ENCODE data around the gene MRPL38. TPM values are rescaled to one million over a fixed set of nuclear protein-coding genes. Genes with fewer than 3 reads are reported as not detected.

MRPL38 gene
- total and polyA plus RNA-seq, 2 donors from 2014 or later = 89.8 to 114 TPM

DNA sequence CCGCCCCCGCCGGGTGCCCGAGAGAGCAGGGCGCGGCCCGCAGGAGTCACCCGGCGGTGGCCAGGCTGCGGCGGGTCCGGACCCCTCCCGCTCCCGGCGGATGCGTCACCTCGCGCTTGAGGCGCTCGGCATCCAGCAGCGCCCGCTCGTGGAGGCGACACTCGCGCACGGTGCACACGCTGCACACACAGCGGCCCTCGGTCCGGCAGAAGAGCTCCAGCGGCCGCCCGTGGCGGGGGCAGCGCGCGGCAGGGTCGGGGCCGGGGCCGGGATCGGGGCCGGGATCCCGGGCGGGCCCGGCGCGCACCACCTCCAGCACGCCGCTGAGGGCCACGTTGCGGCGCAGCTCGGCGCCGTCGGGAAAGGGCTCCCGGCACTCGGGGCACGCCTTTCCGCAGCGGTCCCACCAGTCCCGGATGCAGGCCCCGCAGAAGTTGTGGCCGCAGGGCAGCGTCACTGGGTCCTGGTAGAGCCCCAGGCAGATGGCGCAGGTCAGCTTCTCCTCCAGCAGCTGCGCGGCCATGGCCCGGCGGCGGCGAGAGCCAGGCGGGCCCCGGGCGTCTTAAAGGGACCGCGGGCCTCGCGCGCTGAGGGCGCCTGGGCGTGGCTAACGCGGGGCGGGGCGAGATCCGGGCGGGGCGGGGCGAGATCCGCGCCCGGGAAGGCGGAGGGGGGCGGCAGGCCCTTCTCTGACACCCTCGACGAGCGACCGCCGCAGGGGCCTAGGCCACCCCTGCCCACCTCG is 8.1 kb downstream of the MRPL38 start, which contains the start of gene TRIM65:
Gene TRIM65 (minus strand): TSS at position 537 of the 745 bp plus-strand sequence. CDS start 14 bp downstream, at position 523.
- Histone ChIP-seq H3K9ac (ENCODE audit: low read length in 3 of 3) (peak within 1 kb of the TSS in 2 of 3 donors; percentile 43 to 65), H3K27ac (ENCODE audit: low read depth in 2 of 2, low read length in 2 of 2) (peak within 1 kb of the TSS; percentile 78 to 91), H3K9me3 (ENCODE audit: control insufficient read depth in 2 of 3, insufficient read depth in 1 of 3, low read length in 3 of 3) (no peaks in the 10 kb centered on the region), H3K36me3 (ENCODE audit: control insufficient read depth in 2 of 3, insufficient read depth in 3 of 3, low read length in 3 of 3) (peaks cover 0 to 22% (median 12%) of the 10 kb centered on the region in 3 donors), H3K4me1 (ENCODE audit: control insufficient read depth in 2 of 3, insufficient read depth in 2 of 3, low read depth in 1 of 3, low read length in 3 of 3) (peaks cover 0 to 18% (median 9%) of the 10 kb centered on the region in 3 donors), H3K27me3 (ENCODE audit: control insufficient read depth, insufficient read depth, low read length) (no peaks in the 10 kb centered on the region), H3K4me3 (ENCODE audit: low read length in 3 of 3) (peak within 1 kb of the TSS; percentile 16 to 62 (median 60))
- TF ChIP-seq, protein P1, sequence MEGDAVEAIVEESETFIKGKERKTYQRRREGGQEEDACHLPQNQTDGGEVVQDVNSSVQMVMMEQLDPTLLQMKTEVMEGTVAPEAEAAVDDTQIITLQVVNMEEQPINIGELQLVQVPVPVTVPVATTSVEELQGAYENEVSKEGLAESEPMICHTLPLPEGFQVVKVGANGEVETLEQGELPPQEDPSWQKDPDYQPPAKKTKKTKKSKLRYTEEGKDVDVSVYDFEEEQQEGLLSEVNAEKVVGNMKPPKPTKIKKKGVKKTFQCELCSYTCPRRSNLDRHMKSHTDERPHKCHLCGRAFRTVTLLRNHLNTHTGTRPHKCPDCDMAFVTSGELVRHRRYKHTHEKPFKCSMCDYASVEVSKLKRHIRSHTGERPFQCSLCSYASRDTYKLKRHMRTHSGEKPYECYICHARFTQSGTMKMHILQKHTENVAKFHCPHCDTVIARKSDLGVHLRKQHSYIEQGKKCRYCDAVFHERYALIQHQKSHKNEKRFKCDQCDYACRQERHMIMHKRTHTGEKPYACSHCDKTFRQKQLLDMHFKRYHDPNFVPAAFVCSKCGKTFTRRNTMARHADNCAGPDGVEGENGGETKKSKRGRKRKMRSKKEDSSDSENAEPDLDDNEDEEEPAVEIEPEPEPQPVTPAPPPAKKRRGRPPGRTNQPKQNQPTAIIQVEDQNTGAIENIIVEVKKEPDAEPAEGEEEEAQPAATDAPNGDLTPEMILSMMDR (IDR thresholded peaks at IDR 0.05; ENCODE audit: borderline replicate concordance, extremely low read depth, insufficient read depth) = peak; percentile 43
- intact Hi-C loops (cut with DNase I) = no loop called here
- no peak for FAIRE-seq
- DNase-seq = peak; percentile 74 to 96 (median 89)

DNA sequence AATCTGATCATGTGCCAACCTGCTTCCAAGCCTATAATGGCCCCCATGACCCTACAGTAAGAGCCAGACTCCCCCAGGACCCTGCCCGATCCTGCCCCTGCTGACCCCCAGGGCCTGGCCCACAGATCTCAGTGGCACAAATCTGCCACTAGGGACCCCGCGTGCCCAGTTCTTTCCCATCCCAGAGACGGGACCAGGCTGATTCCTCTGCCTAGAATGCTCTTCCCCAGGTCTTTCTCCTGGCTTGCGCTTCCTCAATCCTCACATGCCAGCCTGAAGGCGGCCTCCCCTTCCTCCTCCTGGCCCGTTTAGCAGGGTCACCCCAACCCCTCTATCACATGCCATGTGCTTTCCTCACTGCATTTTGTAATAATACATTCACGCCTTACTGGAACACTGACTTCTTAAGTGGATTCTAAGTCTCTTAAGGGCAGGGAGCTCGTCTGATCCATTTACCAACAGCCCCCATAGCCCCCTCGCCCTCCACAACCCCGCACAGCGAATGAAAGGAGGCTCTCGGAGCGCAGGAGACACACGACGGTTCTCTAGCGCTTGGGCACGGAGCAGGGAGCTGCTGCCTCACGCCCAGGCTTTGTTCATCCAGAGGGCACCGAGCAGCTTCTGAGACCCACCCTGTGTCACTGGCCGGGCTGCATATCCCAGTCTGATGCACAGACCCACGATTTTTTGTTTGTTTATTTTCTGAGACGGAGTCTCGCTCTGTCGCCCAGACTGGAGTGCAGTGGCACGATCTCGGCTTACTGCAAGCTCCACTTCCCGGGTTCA is 9.1 kb downstream of the MRPL38 start:
- no peaks in the 10 kb centered on the region for H3K27me3 ChIP-seq (ENCODE audit: control insufficient read depth, insufficient read depth, low read length)
- intact Hi-C loops (cut with DNase I) = no loop called here
- H3K9me3 ChIP-seq (ENCODE audit: control insufficient read depth in 2 of 3, insufficient read depth in 1 of 3, low read length in 3 of 3) = no peaks in the 10 kb centered on the region
- H3K27ac ChIP-seq (ENCODE audit: low read depth in 2 of 2, low read length in 2 of 2) = no peak overlapping the region
- FAIRE-seq = no peak
- H3K9ac ChIP-seq (ENCODE audit: low read length in 3 of 3) = peak overlapping the region in 2 of 3 donors; percentile 28 to 65
- TF ChIP-seq, protein P1 (IDR thresholded peaks at IDR 0.05; ENCODE audit: borderline replicate concordance, extremely low read depth, insufficient read depth) = no peak
- peak overlapping the region; percentile 16 to 62 (median 60) for H3K4me3 ChIP-seq (ENCODE audit: low read length in 3 of 3)
- peak in 2 of 5 donors; percentile 16 to 76 for DNase-seq
- H3K4me1 ChIP-seq (ENCODE audit: control insufficient read depth in 2 of 3, insufficient read depth in 2 of 3, low read depth in 1 of 3, low read length in 3 of 3) = peaks cover 0 to 20% (median 9%) of the 10 kb centered on the region in 3 donors
- peaks cover 0 to 20% (median 6%) of the 10 kb centered on the region in 3 donors for H3K36me3 ChIP-seq (ENCODE audit: control insufficient read depth in 2 of 3, insufficient read depth in 3 of 3, low read length in 3 of 3)

GRCh38 chr17:75894049-75894733 is 10.5 kb downstream of the MRPL38 start:
- H3K9ac ChIP-seq (ENCODE audit: low read length in 3 of 3) = no peak overlapping the region
- FAIRE-seq (no peak), DNase-seq (peak in 1 of 5 donors; percentile 76)
- H3K36me3 ChIP-seq (ENCODE audit: control insufficient read depth in 2 of 3, insufficient read depth in 3 of 3, low read length in 3 of 3) = peaks cover 0 to 9% (median 6%) of the 10 kb centered on the region in 3 donors
- H3K9me3 ChIP-seq (ENCODE audit: control insufficient read depth in 2 of 3, insufficient read depth in 1 of 3, low read length in 3 of 3) = no peaks in the 10 kb centered on the region
- H3K27me3 ChIP-seq (ENCODE audit: control insufficient read depth, insufficient read depth, low read length) = no peaks in the 10 kb centered on the region
- H3K4me3 ChIP-seq (ENCODE audit: low read length in 3 of 3) = no peak overlapping the region
- H3K27ac ChIP-seq (ENCODE audit: low read depth in 2 of 2, low read length in 2 of 2) = no peak overlapping the region
- H3K4me1 ChIP-seq (ENCODE audit: control insufficient read depth in 2 of 3, insufficient read depth in 2 of 3, low read depth in 1 of 3, low read length in 3 of 3) = peaks cover 0 to 20% (median 9%) of the 10 kb centered on the region in 3 donors
- intact Hi-C loops (cut with DNase I) = no loop called here
- TF ChIP-seq, protein P1 (IDR thresholded peaks at IDR 0.05; ENCODE audit: borderline replicate concordance, extremely low read depth, insufficient read depth) = no peak

Data from kidney (tissue), 14 donors.